GM18907 (cell line): ENCODE measurements around the gene MS4A10.

Experiments used
- ATAC-seq: cut with Tn5 transposase; IDR thresholded peaks from one replicate; pipeline ENCODE4 v1.9.1; 2021; ENCODE audit warnings: mild to moderate bottlenecking, moderate library complexity; ENCODE audit not compliant: unreplicated experiment

Gene MS4A10

GRCh38 chr11:60847281-60847680 lies 62.1 kb downstream of the MS4A10 start:
- ATAC-seq: no peak

GRCh38 chr11:60847896-60848295 lies 62.8 kb downstream of the MS4A10 start:
- ATAC-seq: no peak

- no peak for ATAC-seq
These were observed 63.6 kb downstream of the MS4A10 start for GRCh38 chr11:60848714-60849151.

- no peak for ATAC-seq
These were observed 64.7 kb downstream of the MS4A10 start for GRCh38 chr11:60849641-60850520.
